Measurements from ENCODE around the gene EMC6.

DNA sequence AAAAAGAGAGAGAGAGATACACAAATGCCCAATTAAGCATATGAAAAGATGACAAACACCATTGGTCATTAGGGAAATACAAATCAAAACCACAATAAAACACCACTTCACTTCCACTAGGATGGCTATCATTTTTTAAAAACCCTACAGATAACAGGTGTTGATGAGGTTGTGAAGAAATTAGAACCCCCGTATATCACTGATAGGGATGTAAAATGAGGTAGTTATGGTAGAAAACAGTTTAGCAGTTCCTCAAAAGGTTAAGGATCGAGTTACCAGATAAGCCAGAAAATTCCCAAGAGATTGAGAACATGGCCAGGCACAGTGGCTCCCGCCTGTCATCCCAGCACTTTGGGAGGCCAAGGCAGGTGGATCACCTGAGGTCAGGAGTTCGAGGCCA is 24.5 kb downstream of the EMC6 start:
- TF ChIP-seq EP300 (IDR thresholded peaks at IDR 0.05), result no peak
- TF ChIP-seq POLR2A (IDR thresholded peaks at IDR 0.05), result no peak
- TF ChIP-seq, protein P1, sequence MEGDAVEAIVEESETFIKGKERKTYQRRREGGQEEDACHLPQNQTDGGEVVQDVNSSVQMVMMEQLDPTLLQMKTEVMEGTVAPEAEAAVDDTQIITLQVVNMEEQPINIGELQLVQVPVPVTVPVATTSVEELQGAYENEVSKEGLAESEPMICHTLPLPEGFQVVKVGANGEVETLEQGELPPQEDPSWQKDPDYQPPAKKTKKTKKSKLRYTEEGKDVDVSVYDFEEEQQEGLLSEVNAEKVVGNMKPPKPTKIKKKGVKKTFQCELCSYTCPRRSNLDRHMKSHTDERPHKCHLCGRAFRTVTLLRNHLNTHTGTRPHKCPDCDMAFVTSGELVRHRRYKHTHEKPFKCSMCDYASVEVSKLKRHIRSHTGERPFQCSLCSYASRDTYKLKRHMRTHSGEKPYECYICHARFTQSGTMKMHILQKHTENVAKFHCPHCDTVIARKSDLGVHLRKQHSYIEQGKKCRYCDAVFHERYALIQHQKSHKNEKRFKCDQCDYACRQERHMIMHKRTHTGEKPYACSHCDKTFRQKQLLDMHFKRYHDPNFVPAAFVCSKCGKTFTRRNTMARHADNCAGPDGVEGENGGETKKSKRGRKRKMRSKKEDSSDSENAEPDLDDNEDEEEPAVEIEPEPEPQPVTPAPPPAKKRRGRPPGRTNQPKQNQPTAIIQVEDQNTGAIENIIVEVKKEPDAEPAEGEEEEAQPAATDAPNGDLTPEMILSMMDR (IDR thresholded peaks at IDR 0.05), result no peak
